CD4-positive, alpha-beta T cell treated with Interferon gamma for 1 hour (primary cell): ENCODE results near the gene C6orf15.
A peak's percentile ranks its signal among the peaks of the same experiment; 100 is the strongest.

Source experiments
- DNase-seq: peaks from one replicate; pipeline ENCODE4 v3.0.0-alpha.2; 2020

C6orf15 gene

DNA sequence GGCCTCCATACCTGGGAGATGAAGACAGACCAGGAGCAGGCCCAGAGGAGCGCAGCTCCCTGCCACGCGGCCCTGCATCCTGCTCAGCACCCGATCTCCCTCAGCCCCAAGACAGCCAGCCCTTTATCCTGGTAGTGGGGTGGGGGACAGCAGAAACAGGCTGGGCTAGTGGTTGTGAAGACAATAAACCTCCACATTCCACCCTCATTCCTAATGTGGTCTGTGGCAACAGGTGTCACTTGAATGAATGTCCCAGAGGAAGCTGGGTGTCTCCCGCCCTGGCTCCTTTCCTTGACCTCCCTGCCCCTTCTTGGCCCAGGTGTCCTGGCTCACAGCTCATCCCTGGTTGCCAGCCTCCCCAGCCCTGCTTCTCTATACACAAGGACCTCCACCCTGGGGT, at the start of gene C6orf15:
Gene C6orf15 (minus strand): TSS at position 98 of the 400 bp plus-strand sequence. CDS start 20 bp downstream, at position 78.
- DNase-seq = no peak

DNA sequence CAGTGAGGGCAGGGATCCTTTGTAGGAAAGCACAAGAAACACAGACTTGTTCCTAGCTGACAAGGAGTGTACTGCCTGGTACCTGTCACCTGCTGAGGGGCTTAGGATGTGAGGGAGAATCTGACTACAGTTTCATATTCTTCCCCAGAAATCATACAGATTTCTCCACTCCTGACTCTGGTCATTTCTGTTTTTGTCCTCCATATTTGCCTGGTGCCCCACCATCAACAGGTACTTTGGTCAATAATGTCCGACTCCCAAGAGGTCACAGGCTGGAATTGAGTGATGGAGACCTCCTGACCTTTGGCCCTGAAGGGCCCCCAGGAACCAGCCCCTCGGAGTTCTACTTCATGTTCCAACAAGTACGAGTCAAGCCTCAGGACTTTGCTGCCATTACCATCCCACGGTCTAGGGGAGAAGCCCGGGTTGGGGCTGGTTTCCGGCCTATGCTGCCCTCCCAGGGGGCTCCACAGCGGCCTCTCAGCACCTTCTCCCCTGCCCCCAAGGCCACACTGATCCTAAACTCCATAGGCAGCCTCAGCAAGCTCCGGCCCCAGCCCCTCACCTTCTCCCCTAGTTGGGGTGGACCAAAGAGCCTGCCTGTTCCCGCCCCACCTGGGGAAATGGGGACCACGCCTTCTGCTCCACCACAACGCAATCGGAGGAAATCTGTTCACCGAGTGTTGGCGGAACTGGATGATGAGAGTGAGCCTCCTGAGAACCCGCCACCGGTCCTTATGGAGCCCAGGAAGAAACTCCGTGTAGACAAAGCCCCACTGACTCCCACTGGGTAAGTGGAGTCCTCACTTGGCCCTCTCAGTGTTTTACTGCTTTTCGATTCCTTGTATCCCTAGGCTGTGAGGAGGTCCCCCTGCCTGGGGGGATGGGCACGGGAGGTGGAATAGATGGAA, 49.1 kb upstream of the C6orf15 start:
- DNase-seq = no peak

DNA sequence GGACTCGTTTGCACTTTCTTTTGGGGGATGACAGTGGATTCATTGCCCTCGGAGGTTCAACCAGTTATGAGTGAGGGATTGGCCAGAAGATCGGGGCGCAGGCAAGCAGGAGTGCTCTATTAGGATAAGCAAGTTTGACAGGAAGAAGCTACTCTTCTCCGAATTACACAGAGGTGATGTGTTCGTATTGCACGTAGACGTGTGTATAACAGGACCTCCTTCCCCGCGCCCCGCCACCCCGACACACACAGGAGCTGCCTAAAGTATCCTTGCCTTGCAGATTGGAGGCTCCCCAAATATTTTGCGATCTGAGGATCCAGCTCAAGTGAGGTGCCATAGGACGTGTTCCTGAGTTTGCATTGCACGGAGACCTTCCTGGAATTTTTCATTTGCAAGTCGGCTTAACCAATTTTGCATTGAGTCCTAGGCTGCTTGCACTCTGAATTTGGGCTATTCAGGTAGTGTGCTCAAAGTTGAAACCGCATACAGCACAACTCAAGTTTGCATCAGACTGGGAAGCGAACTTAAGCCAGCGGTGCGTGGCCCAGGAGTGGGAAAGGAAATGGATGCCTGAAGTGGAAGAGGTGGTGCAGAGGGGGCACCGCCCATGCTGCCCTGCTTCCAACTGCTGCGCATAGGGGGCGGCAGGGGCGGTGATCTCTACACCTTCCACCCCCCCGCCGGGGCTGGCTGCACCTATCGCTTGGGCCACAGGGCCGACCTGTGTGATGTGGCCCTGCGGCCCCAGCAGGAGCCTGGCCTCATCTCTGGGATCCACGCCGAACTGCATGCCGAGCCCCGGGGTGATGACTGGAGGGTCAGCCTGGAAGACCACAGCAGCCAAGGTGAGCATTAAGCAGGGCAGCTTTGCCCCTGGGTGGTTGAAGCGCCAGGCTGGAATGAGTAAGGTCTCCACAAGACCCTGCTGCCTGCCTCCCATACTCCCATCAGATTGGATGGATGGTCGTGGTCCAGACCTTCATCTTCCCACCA, 46.8 kb upstream of the C6orf15 start:
- DNase-seq = no peak

DNA sequence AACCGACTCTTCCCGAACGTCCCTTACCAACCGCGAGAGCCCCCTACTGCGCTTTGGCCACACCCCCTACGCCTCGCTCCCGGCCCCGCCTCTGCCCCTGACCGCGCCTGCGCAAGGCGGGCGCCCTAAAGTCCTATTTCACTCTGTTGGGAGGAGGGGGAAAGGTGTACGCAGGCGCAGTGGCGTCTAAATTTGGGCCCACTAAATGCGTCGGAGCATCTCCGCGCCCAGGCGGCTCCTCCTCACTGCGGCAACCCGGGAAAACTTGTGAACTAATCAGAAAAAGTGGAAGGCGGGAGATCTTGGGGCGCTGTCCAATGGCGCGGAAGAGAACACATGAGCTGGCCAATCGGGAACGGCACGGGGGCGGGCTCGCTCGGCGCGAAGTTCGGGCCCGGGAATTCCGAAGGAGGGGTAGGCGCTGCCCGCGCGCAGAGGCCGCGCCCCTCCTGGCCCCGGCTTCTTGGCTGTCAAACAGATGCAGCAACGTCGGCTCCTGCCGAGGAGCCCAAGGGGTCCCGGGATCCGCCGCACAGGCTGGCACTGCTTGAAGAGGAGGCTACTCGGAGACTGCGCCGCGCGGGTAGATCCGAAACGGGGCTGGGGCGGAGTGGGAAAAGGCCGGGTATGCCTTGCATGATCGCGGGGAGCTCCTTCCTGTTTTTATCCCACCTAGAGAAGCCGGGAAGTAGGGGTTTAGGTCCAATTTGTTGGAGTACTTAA, 45.9 kb upstream of the C6orf15 start, which contains the start of gene TCF19:
Gene TCF19 (plus strand): TSS at position 450 of the 723 bp plus-strand sequence. CDS start 881 bp downstream, outside the sequence.
- DNase-seq = peak; percentile 99

DNA sequence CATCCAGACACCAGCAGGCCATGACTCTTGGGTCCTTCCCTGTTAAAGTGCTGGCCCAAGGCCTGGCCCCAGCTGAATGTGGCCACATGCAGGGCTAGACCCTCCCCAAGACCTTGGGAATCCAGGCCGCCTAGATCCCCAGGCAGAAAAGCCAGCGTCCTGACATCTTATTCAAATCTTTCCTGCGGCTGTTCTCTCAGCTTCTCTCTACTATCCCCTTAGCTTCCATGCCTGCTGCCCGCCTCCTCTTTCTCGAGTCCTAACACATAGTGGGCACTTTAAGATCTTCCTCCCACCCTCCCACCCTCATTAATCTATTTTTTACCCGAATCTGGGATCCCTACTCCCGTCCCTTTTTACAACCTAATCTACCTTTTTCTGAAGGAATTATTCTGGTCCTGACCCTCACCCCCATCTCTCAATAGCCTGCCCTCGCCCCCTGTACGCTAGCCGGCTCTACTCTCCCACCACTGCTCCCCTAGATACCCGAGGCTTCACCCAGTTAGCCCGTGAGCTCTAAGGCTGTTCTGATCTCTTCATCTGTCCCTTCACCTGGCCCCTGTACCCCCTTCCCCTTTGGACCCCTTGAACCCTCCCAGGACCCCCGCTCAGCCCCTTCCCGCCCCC, 45.3 kb upstream of the C6orf15 start, which contains the start of gene CCHCR1:
Gene CCHCR1 (minus strand): TSS at position 290 of the 627 bp plus-strand sequence. CDS start 202 bp downstream, at position 88.
- no peak for DNase-seq

DNA sequence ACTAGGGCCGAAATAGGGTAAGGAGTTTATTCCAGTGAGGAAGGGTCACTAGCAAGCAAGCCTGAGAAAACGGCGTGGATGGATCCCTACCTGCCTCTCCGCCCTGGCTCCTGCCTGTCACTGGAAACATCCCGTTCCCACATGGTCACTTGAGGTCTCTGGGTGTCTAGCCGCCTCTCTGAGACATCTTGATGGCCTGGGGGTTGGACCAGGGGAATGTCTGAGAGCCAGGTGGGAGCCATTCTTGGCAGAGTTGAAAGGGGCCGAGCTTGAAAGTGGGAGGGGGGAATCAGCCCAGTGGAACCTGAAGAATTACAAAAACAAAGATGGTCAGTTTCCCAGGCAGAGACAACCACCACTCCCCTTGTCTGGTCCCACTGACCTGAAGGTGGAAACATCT, 44.3 kb upstream of the C6orf15 start:
- DNase-seq = no peak

DNA sequence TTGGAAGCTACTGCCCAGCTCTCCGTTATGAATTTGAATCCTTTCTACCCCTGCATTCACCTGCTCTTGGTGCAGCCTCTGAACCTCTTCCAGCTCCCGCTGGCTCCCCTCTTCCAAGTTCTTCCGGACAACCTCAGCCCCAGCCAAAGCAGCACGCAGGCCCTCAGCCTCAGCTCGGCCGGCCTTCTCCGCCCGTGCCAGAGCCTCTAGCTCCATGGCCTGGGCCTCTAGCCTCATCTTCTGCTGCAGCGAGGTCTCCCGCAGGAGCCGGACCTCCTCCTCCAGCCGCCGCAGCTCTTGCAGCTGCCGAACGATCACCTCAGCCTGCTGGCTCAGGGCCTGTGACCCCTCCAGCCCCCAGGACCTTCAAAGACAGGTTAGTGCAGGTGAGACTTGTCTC, 42.1 kb upstream of the C6orf15 start:
- DNase-seq = no peak

DNA sequence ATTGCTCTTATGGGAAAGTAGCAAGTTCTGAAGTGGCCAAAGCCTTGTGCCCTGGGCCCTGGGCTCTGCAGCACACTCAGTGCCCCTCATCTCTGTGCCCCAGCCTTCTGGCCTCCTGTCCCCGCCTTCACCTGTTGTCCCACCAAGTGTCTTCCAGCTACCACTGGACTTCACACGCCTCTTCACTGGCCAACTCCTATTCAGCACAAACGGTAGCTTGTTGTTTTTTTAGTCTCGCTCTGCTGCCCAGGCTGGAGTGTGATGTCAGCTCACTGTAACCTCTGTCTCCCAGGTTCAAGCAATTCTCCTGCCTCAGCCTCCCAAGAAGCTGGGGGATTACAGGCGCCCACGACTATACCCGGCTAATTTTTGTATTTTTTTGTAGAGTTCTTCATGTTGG, 40.4 kb upstream of the C6orf15 start:
- DNase-seq = no peak

DNA sequence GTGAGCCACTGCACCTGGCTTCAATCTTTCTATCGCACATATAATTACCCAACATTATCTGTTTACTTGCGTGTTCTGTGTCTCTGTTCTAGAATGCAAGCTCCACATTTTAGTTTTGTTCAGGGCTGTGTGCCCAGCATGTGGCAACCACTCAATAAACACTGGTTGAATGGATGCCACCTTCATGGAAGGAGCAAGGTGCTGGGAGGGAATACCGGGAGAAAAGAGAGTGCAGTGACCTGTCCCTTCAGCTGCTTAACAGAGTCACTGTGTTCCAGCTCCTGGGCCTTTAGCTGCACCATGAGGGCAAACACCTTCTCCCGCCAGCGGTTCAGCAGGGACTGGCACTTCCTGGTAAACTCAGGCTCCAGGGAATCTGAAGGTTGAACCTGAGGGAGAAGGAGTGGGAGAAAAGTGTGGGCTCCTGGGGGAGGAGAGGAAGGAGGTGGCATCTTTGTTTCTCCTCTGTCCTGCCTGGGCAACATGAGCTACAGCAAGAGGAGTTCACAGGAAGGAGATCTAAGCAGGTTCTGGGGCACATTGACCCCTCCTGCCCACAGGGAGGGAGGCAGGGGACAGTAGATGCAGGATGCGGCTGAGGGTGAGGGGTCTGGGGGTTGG, 37.6 kb upstream of the C6orf15 start:
- no peak for DNase-seq

DNA sequence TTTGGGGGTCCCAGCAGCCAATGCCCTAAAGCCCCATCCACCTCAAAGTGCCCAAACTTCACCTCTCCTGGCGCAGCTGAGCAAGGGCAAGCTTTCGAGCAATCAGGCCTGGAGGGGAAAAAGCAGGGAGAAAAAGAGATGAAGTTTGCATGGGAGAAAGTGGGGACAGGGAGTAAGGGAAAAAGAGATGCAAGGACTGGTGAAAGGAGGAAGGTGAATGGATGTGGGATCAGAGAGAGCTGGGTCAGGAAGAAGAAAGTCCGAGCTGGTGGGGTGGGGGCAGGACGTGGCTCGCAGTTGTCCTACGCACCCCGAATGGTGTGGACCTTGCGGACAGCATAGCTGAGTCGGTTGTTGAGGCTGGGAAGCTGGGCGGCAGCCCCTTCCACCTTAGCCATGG, 33.0 kb upstream of the C6orf15 start:
- DNase-seq = no peak

DNA sequence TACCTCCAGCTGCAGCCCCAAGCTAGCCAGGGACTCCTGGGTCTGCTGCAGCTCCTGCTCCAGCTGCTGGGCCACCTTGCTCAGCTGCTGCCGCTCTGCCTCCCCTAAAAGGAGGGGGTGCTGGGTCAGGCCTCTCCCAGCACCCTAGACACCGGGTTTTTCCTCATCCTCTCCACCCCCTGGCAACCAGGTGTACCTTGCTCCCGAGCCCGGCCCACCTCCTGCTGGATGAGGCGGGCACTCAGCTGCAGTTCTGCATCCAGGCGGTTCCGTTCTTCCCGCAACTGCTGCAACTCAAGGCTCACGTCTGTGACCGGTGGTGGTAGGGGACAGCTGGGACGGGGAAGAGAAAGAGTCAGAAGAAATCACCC, 32.6 kb upstream of the C6orf15 start:
- DNase-seq = no peak

DNA sequence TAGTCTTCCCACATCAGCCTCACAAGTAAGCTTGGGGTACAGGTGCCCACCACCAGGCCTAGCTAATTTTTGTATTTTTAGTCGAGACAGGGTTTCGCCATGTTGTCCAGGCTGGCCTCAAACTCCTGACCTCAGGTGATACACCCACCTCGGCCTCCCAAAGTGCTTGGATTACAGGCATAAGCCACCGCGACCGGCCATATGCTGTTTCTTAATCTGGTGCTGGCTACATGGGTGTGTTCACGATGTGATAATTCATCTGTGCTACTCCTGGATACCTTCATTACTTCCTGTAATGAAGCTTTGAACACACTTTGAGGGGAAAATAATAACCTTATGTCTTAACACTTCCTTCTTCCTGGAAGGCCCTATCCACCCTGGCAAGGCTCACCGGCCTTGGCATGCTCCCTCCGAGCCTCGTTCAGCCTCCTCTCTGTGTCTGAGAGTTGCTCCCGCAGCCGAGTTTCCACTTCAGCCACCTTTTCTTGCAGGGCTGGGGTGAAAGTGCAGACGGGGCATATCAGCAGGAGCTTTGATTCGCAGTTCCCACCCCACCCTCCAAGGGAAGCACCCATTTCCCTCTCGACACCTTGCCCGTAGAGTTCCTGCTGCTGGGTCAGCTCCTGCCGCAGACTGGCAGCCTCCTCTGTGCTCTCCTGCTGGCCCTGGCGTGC, 32.1 kb upstream of the C6orf15 start:
- DNase-seq = no peak

DNA sequence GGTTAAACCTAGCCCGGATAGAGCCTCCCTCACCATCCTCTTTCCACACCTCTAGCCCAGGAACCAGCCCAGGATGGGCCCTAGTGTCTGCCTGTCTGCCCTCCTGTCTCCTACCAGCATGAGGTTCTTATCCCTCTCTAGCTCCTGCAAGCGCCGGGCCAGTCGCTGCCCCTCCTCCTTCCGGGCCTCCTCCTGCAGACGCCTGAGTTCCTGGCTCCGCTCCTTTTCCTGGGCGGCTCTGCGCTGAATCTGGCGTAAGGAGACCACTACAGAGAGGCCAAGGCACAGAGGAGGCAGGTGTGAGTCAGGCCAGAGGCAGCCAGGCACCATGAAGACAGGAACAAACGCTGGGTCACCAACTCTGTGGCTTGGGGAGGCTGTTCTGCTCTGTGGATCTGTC, 30.8 kb upstream of the C6orf15 start:
- DNase-seq = no peak

DNA sequence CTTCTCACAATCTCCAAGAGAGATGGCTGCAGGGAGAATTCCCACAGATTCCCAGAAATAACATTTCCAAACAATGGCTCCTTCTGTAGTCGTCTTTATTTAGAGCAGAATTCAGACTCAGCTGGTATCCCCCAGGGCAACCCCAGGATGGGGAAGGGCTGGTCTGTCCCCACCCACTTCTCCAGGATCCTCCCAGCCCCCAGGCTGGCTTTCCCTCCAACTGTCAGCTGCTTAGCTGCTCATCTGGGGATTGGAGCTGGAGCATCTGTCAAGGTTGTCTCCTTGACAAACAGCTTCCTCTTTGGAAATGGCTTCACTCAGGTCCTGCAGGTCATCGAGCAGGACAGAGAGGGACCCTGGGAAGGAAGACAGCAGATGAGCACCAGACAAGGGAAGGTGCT, 30.0 kb upstream of the C6orf15 start:
- DNase-seq = no peak

DNA sequence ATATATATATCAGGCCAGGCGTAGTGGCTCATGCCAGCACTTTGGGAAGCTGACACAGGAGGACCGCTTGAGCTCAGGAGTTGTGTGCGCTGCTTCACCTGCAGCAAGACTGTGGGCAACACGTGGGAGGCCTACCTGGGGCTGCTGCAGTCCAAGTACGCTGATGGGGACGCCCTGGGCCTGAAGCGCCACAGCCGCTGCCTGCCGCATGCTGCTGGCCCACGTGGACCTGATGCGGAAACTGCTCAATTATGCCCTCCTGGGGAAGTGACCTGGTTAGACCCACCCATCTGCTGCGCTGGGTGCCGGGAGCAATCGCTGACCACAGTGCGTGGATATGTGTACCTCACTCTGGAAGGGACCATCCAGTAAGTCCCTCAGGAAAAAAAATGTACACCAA, 28.3 kb upstream of the C6orf15 start:
- DNase-seq = no peak

DNA sequence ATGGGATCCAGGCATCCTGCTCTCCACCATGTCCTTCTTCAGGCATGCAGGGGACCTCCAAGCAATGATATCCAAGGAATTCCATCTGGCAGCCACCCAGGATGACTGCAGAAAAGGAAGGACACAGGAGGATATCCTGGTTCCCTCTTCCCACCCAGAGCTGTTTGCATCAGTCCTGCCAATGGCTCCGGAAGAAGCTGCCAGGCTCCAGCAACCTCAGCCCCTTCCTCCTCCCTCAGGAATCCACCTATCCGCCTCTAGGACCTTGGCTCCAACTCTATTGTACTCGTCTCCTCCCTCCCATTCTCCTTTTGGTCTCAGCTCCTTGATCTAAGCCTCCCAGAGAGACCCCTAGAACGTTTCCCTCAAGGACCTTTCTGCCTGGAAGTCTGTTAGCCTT, 27.2 kb upstream of the C6orf15 start:
- DNase-seq = no peak

DNA sequence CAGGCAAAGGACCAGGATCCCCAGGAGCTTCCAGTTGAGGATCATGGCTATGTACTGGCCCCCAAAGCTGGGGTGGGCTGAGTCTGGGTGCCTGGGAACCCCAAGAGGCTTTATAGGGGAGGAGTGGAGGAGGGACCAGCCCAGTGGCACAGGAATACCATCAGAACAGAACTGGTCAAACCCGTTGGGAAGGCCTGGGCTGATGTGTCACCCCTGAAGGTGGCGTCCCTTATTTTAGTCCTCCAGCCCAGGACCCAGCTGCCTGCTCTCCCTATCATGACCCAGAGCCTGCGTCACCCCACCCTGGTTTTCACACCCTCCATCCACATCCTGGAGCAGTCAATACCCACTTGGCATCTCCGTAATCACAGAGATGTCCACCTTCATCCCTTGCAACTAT, 26.6 kb upstream of the C6orf15 start, which contains the start of gene PSORS1C2:
Gene PSORS1C2 (minus strand): TSS at position 85 of the 400 bp plus-strand sequence. CDS start 40 bp downstream, at position 45.
- DNase-seq = no peak

DNA sequence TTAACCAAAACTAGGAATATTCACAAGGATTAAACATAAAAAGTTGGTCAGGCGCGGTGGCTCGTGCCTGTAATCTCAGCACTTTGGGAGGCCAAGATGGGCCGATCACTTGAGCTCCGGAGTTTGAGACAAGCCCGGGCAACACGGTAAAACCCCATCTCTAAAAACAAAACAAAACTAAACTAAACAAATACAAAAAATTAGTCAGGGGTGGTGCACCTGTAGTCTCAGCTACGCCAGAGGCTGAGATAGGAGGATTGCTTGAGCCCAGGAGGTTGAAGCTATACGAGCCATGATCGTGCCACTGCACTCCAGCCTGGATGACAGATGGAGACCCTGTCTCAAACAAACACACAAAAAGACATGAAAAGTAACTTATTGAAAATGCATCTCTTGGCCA, 23.3 kb upstream of the C6orf15 start:
- no peak for DNase-seq

DNA sequence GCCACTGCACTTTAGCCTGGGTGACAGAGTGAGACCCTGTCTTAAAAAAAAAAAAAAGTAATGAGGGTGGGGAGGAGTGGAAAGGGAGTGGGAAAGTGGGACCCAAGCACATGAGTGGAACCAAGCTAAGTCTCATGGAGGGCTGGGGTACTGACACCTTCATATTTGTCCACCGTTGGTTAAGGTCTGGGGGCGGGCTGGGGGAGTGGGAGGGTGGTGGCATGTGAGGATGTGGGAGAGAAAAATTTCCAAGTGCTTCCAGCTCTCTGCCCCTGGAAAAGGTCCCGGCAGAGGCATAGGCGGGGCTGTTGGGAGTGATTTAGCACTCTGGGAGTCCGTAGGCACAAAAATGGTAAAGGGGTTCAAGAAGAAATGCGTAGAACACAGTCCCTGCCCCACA, 20.4 kb upstream of the C6orf15 start:
- DNase-seq = no peak

DNA sequence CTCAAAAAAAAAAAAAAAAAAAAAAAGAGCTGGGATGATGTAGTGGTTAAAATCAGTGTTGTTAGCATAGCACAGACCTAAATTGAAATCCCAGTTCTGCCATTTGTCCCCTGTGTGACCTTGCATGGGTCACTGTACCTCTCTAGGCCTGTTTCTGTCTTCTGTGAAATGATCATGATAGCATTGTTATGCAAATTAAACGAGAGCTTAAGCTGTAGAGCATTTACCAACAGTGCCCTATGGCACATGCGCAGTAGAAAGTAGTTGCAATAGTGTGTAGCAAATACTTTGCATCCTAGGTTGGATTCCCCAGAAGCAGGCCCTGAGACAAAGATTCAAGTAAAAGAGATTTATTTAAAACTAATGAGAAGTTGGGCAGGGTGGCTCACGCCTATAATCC, 19.2 kb upstream of the C6orf15 start:
- no peak for DNase-seq

DNA sequence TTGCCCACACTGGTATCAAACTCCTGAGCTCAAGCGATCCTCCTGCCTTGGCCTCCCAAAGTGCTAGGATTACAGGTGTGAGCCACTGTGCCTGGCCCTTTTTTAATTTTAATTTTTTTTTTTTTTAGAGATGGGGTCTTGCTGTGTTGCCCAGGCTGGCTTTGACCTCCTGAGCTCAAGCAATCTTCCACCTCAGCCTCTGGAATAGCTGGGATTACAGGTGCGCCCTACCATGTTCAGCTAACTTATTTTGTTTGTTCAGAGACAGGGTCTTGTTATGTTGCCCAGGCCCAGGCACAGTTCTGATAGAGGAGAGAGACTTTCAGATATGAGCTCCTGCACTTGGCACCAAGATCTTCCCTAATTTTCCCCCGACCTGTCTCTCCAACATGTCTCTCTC, 18.4 kb upstream of the C6orf15 start:
- no peak for DNase-seq
